Measurements from ENCODE around the gene IZUMO3. TPM values are rescaled to one million over a fixed set of nuclear protein-coding genes. Genes with fewer than 3 reads are reported as not detected.

The IZUMO3 gene
- total and polyA plus RNA-seq, 2 of the 8 experiments (the other 6 are each of a cell fraction or from before 2014, with no cell fraction given), result not detected

DNA sequence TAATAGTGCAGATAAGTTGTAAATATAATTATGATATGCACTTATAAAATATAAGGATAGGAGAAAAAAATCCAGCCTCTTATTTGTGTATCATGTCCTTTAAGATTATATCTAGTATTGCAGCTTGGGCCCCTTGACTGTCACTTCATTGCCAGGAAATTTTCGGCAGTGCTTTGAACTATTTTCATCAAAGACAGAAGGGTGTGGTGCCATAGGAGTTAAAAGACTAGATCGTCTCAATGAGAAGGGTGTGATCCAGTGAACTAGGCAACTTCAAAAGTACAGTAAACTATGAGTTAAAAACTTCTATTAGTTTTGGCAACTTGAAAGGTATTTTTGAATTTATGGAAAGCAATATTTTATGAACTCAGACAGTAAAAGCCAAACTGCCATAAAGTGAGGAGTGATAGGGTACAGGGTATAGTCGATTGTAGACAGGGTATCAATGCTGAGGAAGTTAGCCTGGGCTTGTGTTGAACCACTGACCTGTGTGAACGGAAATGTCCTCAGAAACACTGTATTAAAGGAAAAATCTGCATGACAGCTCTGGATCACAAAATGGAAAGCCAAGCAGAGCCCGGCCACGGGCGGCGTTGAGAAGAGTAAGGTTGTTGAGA lies 48.6 kb upstream of the IZUMO3 start (continued):
- TF ChIP-seq, protein P1, sequence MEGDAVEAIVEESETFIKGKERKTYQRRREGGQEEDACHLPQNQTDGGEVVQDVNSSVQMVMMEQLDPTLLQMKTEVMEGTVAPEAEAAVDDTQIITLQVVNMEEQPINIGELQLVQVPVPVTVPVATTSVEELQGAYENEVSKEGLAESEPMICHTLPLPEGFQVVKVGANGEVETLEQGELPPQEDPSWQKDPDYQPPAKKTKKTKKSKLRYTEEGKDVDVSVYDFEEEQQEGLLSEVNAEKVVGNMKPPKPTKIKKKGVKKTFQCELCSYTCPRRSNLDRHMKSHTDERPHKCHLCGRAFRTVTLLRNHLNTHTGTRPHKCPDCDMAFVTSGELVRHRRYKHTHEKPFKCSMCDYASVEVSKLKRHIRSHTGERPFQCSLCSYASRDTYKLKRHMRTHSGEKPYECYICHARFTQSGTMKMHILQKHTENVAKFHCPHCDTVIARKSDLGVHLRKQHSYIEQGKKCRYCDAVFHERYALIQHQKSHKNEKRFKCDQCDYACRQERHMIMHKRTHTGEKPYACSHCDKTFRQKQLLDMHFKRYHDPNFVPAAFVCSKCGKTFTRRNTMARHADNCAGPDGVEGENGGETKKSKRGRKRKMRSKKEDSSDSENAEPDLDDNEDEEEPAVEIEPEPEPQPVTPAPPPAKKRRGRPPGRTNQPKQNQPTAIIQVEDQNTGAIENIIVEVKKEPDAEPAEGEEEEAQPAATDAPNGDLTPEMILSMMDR (IDR thresholded peaks at IDR 0.05; ENCODE audit: control extremely low read depth in 1 of 3, insufficient read depth in 1 of 3, low read depth in 1 of 3, low read length in 3 of 3), result no peak
